GM06990 (cell line): ENCODE results near the gene TMEM214.

ENCODE experiments used
- DNase-seq: peaks from one replicate; pipeline ENCODE4 v3.0.0-alpha.2; 2011; ENCODE audit not compliant: insufficient read length; ENCODE audit errors: extremely low read depth
- H3K27me3 ChIP-seq: replicated peaks from 2 replicates; pipeline ENCODE4 v1.6.0; 2011; ENCODE audit warnings: low read length; ENCODE audit not compliant: control insufficient read depth, insufficient read depth
- H3K36me3 ChIP-seq: 2 replicates; pipeline ENCODE4 v1.5.1; 2011; ENCODE audit warnings: low read length; ENCODE audit not compliant: control insufficient read depth, insufficient read depth
- H3K4me3 ChIP-seq: replicated peaks from 2 replicates; pipeline ENCODE4 v1.5.1; 2011; ENCODE audit warnings: low read depth, mild to moderate bottlenecking, control low read depth, low read length
- CTCF ChIP-seq: IDR thresholded peaks from 2 replicates; pipeline ENCODE4 v1.5.1; 2011; ENCODE audit warnings: low read length, control low read depth, mild to moderate bottlenecking, inconsistent platforms; ENCODE audit not compliant: insufficient read depth, poor library complexity, severe bottlenecking

TMEM214 gene

DNA sequence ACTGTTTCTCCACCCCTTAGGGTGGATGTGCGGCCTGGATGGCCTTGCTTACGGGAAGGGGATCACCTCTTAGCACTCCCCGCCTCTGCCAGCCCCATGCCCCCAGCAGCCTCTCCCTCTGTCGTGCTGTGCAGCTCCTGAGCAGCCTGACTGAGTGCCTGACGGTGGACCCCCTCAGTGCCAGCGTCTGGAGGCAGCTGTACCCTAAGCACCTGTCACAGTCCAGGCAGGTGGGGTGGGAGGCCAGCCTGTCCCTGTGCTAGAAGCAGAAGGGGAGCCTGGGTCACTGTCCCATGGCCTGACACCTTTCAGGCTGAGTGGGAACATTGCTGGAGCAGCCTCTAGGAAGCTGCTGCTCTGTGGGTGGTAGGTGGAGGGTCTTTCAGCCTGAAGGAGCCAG is 5.2 kb downstream of the TMEM214 start:
- Histone ChIP-seq H3K36me3 (peaks cover 57% of the 10 kb centered on the region), H3K4me3 (no peak overlapping the region), H3K27me3 (no peaks in the 10 kb centered on the region)
- no peak for TF ChIP-seq CTCF
- no peak for DNase-seq

DNA sequence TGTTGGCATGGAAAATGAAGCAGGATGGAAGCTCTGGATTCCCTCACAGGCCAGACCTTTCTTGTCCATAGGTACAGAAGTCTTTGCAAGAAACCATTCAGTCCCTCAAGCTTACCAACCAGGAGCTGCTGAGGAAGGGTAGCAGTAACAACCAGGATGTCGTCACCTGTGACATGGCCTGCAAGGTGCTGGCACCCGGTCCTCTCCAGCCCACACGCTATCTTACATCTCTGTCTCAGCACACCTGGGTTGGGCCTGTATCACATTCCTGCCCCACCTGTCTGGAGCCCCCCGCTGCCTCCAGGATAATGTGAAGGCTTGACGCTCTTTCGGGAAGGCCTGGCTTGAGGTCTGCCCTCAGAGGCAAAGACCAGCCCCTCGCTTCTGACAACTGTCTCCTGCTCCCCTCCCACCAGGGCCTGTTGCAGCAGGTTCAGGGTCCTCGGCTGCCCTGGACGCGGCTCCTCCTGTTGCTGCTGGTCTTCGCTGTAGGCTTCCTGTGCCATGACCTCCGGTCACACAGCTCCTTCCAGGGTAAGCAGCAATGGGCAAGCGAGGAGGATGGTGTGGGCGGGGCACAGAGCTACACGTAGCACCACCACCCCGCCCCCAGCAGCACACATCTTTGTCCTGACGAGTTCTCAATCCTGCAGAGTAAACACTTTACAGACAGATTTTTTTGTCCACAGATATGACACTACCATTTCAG is 6.0 kb downstream of the TMEM214 start:
- TF ChIP-seq CTCF: no peak
- no peaks in the 10 kb centered on the region for H3K27me3 ChIP-seq
- no peak overlapping the region for H3K4me3 ChIP-seq
- H3K36me3 ChIP-seq: peaks cover 60% of the 10 kb centered on the region
- no peak for DNase-seq

DNA sequence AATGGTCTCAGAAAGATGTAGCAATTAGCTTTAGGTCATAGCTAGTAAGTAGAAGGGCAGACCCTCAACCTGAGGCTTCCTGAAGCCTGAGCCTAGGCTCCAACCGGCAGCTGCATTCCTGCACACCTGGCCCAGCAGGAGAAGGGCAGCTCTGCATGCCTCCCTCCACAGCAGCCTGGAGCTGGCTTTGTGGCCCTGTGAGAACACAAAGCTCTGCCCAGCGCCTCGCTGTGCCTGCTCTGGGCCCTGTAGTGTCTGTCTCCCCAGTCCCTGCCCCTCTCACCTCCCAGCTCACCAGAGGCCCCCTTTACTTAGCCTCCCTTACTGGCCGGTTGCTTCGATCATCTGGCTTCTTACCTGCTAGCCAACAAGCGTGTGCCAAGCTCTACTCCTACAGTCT is 6.7 kb downstream of the TMEM214 start:
- TF ChIP-seq CTCF: no peak
- Histone ChIP-seq H3K4me3 (no peak overlapping the region), H3K36me3 (peaks cover 60% of the 10 kb centered on the region), H3K27me3 (no peaks in the 10 kb centered on the region)
- no peak for DNase-seq

GRCh38 chr2:27039871-27040270 is 7.1 kb downstream of the TMEM214 start:
- peaks cover 59% of the 10 kb centered on the region for H3K36me3 ChIP-seq
- no peak for DNase-seq
- no peak for TF ChIP-seq CTCF
- no peaks in the 10 kb centered on the region for H3K27me3 ChIP-seq
- no peak overlapping the region for H3K4me3 ChIP-seq

DNA sequence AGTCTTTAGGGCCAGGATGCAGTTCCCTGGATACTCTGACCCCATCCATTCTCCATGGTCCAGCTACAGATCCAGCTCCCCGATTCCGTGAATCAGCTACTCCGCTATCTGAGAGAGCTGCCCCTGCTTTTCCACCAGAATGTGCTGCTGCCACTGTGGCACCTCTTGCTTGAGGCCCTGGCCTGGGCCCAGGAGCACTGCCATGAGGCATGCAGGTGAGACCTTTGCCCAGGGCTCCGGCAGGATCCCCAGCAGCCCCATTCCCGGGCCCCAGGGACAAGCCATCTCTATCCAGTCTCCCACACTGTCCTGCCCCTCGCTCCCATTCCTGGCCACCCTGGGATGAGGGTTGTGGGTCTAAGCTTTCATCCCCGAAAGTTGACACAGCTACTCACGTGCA is 7.5 kb downstream of the TMEM214 start:
- H3K36me3 ChIP-seq: peaks cover 55% of the 10 kb centered on the region
- no peak for TF ChIP-seq CTCF
- no peak overlapping the region for H3K4me3 ChIP-seq
- no peaks in the 10 kb centered on the region for H3K27me3 ChIP-seq
- no peak for DNase-seq

- no peak for TF ChIP-seq CTCF
- no peak for DNase-seq
- Histone ChIP-seq H3K27me3 (no peaks in the 10 kb centered on the region), H3K36me3 (peaks cover 43% of the 10 kb centered on the region), H3K4me3 (no peak overlapping the region)
Measured at GRCh38 chr2:27041752-27042151, 9.0 kb downstream of the TMEM214 start.
